Colonic mucosa (tissue), 4 donors: ENCODE results near the gene EMID1. TPM values are rescaled to one million over a fixed set of nuclear protein-coding genes. Genes with fewer than 3 reads are reported as not detected.

Experiments
- DNase-seq: peaks from one replicate; pipeline ENCODE4 v3.0.0-alpha.2; 2020
- H3K27ac ChIP-seq: fragments of 200-600 bp; one replicate; pipeline ENCODE4 v1.8.0; 2021
- H3K27me3 ChIP-seq: fragments of 200-600 bp; one replicate; pipeline ENCODE4 v1.8.0; 2021
- H3K36me3 ChIP-seq: fragments of 200-600 bp; one replicate; pipeline ENCODE4 v1.8.0; 2021
- H3K4me1 ChIP-seq: fragments of 200-600 bp; one replicate; pipeline ENCODE4 v1.8.0; 2021; ENCODE audit warnings: mild to moderate bottlenecking
- H3K4me3 ChIP-seq: fragments of 200-600 bp; one replicate; pipeline ENCODE4 v1.8.0; 2021
- H3K9ac ChIP-seq, 2 donors: one replicate each; pipeline ENCODE4 v1.7.0; 2013; ENCODE audit warnings: control low read depth in 2 of 2, low read depth in 2 of 2, low read length in 2 of 2
- H3K9me3 ChIP-seq: fragments of 200-600 bp; one replicate; pipeline ENCODE4 v1.8.0; 2021
- intact Hi-C: fragments of 100-400 bp; cut with DNase I; formaldehyde crosslinking; loops from one replicate; pipeline ENCODE4 v1.14.1; 2022
- total RNA-seq, 2 donors: library from RNA; stranded (reverse); fragmentation: NEBNext Ultra II Directional in 1 of 2; extraction: Animal tissue kit (Norgen Biotek cat#: 25700) in 1 of 2; gene quantifications; one replicate each; pipeline ENCODE4 v1.2.1, GENCODE V29; 2021
- TF ChIP-seq, protein P1 (sequence below): fragments of 200-600 bp; IDR thresholded peaks from one replicate; pipeline ENCODE4 v1.8.0; 2022; ENCODE audit warnings: antibody characterized with exemption, mild to moderate bottlenecking
- donor health status: healthy.
- donor health status: DM: no; HTN: no; CAD: no.
- donor health status: DM: no; HTN: no; CAD: no.

Gene EMID1
- total RNA-seq, 2 donors from 2014 or later: 4.4 TPM

DNA sequence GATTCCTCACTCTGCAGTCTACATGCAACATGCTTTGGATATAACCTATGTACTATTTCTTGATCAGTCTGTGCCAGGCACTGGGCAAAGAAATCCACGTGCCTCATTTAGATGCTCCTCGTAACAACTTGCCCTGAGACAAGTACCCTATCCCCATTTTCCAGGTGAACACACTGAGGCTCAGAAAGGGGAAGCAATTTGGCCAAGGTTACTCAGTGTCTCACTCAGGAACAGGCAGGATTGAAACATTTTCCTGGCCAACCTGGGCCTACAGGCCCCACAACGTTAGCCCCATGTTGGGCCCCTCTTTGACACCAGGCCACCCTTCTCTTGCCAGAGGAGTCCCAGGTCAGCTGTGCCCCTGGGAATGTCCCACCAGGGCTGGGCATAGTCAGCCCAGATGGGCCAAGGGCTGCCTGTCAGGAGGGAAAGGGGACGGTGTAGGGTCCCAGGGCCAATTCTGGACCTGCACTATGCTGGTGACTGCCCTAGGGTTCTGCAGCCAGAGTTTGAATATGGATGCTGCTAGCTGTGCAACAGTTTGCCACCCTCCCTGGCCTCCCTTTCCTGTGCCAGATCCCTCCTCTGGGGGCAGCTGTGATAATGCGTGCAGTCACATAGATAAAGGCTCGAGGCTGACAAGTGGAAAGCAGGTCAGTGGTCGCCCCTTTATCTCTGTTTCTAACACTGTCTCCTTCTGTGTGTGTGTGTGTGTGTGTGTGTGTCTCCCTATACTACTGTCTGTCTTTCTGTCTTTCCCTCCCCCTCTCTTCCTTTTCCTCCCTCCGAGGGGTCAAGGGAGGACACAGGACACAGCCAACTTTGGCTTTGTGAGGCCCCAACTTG lies 10.4 kb upstream of the EMID1 start:
- no peaks in the 10 kb centered on the region for H3K36me3 ChIP-seq
- H3K4me3 ChIP-seq: no peak overlapping the region
- intact Hi-C loops: no loop called here
- TF ChIP-seq, protein P1, sequence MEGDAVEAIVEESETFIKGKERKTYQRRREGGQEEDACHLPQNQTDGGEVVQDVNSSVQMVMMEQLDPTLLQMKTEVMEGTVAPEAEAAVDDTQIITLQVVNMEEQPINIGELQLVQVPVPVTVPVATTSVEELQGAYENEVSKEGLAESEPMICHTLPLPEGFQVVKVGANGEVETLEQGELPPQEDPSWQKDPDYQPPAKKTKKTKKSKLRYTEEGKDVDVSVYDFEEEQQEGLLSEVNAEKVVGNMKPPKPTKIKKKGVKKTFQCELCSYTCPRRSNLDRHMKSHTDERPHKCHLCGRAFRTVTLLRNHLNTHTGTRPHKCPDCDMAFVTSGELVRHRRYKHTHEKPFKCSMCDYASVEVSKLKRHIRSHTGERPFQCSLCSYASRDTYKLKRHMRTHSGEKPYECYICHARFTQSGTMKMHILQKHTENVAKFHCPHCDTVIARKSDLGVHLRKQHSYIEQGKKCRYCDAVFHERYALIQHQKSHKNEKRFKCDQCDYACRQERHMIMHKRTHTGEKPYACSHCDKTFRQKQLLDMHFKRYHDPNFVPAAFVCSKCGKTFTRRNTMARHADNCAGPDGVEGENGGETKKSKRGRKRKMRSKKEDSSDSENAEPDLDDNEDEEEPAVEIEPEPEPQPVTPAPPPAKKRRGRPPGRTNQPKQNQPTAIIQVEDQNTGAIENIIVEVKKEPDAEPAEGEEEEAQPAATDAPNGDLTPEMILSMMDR: no peak
- H3K9me3 ChIP-seq: no peaks in the 10 kb centered on the region
- H3K27me3 ChIP-seq: no peaks in the 10 kb centered on the region
- no peak overlapping the region for H3K9ac ChIP-seq
- no peaks in the 10 kb centered on the region for H3K4me1 ChIP-seq
- H3K27ac ChIP-seq: no peak overlapping the region
- DNase-seq: no peak

DNA sequence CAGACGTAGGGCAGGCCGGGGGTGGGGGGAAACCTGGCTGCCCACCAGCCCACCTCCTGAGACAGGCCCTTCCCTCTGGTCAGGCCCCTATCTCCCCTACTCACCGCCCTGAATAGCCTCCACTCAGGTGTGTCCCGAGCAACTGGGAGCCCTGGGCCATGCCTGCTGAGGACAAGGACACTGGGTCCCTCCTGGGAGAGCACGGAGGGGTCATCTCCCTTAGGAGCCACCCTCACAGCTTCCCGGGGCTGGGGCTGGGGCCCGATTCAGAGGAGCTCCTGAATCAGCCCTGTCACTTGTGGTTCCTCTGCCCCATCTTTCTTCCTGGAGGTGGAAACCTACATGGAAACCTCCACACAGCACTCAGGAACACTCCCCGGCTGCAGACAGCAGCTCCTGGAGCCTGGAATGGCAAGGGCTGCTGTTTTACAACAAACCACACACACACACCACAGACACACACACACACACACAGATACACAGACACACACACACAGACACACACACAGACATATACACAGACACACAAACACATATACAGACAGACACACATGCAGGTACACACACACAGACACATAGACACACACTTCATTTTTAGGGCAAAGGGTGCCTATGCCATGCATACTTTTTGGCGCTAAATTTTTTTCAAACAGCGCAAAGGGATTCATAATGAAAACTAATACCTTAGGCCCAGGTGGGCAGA lies 9.6 kb upstream of the EMID1 start:
- intact Hi-C loops: no loop called here
- H3K9me3 ChIP-seq: no peaks in the 10 kb centered on the region
- H3K4me3 ChIP-seq: no peak overlapping the region
- no peak overlapping the region for H3K27ac ChIP-seq
- TF ChIP-seq, protein P1: no peak
- DNase-seq: no peak
- no peaks in the 10 kb centered on the region for H3K36me3 ChIP-seq
- no peaks in the 10 kb centered on the region for H3K4me1 ChIP-seq
- no peaks in the 10 kb centered on the region for H3K27me3 ChIP-seq
- H3K9ac ChIP-seq: no peak overlapping the region

DNA sequence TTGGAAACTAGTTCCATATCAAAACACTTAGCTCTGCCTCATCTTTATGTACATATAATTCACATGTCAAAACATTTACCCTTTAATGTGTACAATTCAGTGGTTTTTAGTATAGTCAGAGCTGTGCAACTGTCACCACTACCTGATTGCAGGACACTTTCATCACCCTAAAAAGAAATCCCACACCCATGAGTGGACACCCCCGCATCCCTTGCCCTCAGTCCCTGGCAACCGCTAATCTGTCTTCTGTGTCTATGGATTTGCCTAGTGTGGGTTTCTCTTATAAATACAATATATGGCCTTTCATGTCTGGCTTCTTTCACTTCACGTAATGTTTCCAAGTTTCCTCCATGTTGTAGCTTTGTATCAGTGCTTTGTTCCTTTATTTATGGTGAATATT lies 8.6 kb upstream of the EMID1 start:
- TF ChIP-seq, protein P1: no peak

DNA sequence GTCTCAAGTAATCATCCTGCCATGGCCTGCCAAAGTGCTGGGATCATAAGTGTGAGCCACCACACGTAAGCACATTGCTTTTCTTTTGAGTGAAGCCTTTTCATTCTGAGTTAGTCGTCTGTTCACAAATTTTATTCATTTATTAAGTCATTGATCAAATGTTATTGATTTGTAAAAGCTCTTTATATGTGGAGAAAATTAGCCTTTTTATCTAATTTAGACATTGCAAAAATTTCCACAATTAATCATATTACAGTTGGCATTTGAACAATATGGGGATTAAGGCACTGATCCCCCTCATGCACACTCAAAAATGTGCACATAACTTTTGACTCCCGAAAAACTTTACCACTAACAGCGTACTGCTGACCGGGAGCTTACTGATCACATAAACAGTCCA lies 7.5 kb upstream of the EMID1 start:
- intact Hi-C loops: no loop called here
- Histone ChIP-seq H3K9ac (no peak overlapping the region), H3K27me3 (no peaks in the 10 kb centered on the region), H3K36me3 (no peaks in the 10 kb centered on the region), H3K4me1 (no peaks in the 10 kb centered on the region), H3K27ac (no peak overlapping the region), H3K4me3 (no peak overlapping the region), H3K9me3 (no peaks in the 10 kb centered on the region)
- TF ChIP-seq, protein P1: no peak
- DNase-seq: no peak

More for the DNA sequence above, 8.6 kb upstream of the EMID1 start:
- Histone ChIP-seq H3K27me3 (no peaks in the 10 kb centered on the region), H3K9me3 (no peaks in the 10 kb centered on the region), H3K36me3 (no peaks in the 10 kb centered on the region), H3K4me1 (no peaks in the 10 kb centered on the region), H3K4me3 (no peak overlapping the region), H3K9ac (no peak overlapping the region), H3K27ac (no peak overlapping the region)
- no peak for DNase-seq
- intact Hi-C loops: no loop called here

DNA sequence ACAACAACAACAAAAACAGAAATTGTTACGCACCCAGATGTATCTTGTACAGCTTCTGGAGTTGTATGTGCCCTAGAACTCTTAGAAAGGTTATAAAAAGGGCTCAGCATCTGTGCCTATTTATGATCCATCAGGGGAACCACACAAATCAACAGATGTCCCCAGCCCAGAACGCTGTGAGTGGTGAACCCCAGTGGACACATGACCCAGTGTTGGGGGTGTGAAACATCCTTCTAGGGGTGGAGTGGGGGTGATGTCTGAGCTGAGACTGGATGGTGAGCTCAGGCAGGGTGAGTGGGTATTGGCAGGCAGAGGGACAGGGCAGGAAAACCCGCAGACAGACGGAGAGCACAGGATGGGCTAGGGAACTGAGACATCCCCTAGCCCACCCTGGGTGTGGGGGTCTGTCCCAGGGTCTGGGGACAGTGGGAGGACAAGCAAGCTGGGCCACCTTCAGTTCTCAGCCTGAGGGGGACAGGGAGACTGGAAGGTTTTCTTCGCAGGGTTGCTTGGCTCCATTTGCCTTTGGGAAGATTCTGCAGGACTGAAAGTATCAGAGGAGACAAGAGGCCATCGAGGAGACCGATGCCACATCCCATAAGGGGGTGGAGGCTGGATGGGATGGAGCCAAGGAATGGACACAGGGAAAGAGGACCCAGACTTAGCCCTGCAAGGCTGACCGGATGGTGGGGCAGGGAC lies 5.8 kb upstream of the EMID1 start:
- Histone ChIP-seq H3K36me3 (no peaks in the 10 kb centered on the region), H3K9me3 (no peaks in the 10 kb centered on the region), H3K27ac (no peak overlapping the region), H3K4me3 (no peak overlapping the region), H3K9ac (no peak overlapping the region), H3K4me1 (no peaks in the 10 kb centered on the region), H3K27me3 (no peaks in the 10 kb centered on the region)
- TF ChIP-seq, protein P1: no peak
- intact Hi-C loops: loop anchor here (5.0 kb wide), 1 partner anchor 122 kb away; no protein-coding TSS in a partner anchor
- DNase-seq: no peak
